GM21825 (cell line): ENCODE data around the gene NLGN1.

Experiments used
- ATAC-seq: cut with Tn5 transposase; IDR thresholded peaks from one replicate; pipeline ENCODE4 v1.9.1; 2021; ENCODE audit warnings: mild to moderate bottlenecking, moderate library complexity; ENCODE audit not compliant: unreplicated experiment

Gene NLGN1

GRCh38 chr3:173750095-173750494, 352.6 kb downstream of the NLGN1 start:
- no peak for ATAC-seq

- ATAC-seq, result no peak
Measured at GRCh38 chr3:173750591-173750990, 353.0 kb downstream of the NLGN1 start.

GRCh38 chr3:173753593-173753992, 356.0 kb downstream of the NLGN1 start:
- ATAC-seq, result no peak

DNA sequence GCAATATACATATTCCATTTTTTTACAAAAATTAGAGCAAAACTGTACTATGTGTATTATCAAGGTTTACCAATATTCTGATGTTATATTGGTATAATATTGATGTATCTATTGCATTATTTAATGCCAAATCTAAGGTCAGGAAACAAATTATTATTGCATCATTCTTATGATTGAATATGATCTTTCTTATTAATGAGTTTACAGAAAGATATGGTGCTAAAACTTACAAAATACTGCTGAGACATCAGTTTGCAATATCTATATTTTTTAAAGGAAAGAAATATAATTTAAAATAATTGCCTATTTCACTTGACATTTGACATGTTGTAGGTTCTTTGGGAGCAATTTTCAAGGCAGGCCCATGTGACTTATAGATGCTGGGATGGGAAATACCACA, 357.6 kb downstream of the NLGN1 start:
- ATAC-seq, result no peak

- ATAC-seq, result no peak
Measured at GRCh38 chr3:173761161-173761560, 363.6 kb downstream of the NLGN1 start.

DNA sequence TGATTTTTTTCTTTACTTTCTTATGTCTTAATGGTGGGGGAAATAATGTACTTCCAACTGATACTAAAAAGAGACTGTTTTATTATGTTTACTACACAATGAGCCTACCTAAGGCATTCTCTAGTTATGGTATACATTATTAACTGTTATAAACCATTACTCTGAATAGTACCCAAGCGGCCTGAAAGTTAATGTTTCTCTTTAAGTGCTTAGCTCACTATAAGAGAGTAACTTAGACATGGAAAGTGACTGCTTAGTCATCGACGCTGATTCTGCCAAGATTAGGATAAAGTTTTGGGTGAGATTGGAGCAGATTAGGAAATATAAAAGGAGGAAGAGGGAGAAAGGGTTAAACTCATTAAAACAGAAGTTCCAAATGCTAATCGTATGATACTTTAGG, 365.0 kb downstream of the NLGN1 start:
- ATAC-seq, result no peak

DNA sequence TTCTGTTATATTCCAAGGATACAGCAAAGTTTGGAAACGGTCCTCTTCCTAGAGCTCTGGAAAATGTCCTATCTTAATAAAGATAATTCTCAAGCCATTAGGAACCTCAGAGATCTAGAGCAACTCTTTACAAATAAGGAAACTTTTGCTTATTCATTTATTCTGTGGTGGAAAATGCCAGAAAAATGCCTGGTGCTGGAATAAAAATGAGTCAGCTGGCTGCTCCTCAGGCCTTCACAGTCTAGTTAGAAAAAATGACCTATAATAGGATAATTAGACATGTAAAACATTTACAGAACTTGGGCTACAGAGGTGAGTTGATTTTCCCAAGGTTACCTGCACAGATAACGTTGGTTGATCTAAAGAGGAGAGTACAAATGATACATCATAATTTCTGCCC, 372.5 kb downstream of the NLGN1 start:
- ATAC-seq, result no peak

GRCh38 chr3:173770796-173771573, 373.4 kb downstream of the NLGN1 start:
- no peak for ATAC-seq

GRCh38 chr3:173773800-173774199, 376.3 kb downstream of the NLGN1 start:
- ATAC-seq, result no peak

DNA sequence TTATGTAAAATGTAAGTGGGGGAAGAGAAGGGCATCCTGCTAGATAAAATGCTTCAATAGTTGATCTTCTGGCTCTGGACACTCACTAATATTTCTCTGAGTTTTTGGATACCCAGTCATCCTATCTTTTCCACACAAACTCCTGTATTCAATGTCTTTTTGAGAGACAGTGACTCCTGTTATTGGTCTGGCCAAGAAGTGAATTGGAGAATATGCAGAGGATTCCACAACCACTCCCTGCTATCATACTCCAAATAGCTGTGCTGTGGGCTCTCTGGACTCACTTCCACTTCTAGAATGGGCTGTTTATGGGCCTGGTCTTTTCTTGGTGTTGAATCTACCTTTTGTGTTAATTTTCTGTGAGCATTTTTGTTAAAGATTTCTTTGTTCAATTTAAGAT, 376.8 kb downstream of the NLGN1 start:
- no peak for ATAC-seq

- ATAC-seq, result no peak
Measured at GRCh38 chr3:173778251-173778650, 380.7 kb downstream of the NLGN1 start.

- ATAC-seq, result no peak
Measured at GRCh38 chr3:173780067-173780466, 382.5 kb downstream of the NLGN1 start.

DNA sequence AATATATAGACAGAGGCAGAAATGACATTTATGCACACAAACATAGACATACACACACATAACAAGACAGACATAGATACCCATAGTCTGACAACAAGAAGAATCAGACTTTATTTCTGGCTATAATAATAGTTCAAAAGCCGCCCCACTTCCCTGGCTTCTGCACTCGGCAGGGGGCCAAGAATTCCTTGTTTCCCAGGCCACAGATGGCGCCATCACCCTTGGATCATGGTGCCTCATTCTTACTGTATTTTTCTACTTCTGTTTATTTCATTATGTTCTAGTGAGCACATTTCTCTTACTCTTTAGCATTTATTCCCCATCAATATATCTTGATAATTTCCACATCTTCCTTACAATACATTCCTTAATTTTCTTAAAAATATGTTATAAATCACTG, 387.5 kb downstream of the NLGN1 start:
- ATAC-seq, result no peak

GRCh38 chr3:173789530-173790162, 392.1 kb downstream of the NLGN1 start:
- ATAC-seq, result no peak

GRCh38 chr3:173793963-173794362, 396.4 kb downstream of the NLGN1 start:
- ATAC-seq, result no peak

DNA sequence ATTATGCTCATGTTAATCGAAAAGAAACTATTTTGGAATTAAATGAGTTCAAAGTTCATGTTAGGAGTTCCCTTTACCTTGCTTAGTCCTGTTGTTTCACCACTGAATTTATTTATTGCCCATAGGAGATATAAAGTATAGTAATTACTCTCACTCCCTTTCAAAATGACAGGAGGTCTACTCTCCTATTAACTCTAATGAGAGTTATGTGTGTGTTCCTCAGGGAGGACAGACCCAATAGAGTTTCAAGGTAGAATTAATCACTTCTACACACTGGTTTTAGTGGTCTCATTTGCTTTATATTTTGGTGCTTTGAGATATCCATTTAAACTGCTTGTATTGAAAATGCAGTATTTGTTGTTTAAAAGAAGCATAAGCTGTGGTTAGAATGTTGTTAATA, 398.9 kb downstream of the NLGN1 start:
- no peak for ATAC-seq

DNA sequence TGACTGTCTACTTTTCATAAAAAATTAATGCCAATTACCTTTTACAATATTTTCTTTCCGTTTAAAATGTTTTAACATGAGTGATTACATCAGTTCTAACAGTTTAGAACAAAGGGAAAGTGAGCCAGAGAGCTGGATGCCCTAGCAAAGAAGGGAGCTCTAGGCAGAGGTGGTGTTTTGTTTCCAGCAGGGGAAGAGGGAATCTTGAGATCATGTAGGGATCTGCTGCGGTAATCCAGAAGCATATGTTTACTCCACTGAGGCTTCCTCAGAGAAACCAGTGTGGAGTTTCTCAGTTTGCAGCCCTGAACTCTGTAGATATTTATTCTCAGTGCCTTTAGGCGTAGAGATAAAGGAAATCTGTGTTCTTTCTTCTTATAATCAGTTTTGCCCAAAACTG, 399.3 kb downstream of the NLGN1 start:
- ATAC-seq, result no peak

- ATAC-seq, result no peak
Measured at GRCh38 chr3:173799060-173799816, 401.7 kb downstream of the NLGN1 start.

GRCh38 chr3:173800154-173800553, 402.6 kb downstream of the NLGN1 start:
- ATAC-seq, result no peak

DNA sequence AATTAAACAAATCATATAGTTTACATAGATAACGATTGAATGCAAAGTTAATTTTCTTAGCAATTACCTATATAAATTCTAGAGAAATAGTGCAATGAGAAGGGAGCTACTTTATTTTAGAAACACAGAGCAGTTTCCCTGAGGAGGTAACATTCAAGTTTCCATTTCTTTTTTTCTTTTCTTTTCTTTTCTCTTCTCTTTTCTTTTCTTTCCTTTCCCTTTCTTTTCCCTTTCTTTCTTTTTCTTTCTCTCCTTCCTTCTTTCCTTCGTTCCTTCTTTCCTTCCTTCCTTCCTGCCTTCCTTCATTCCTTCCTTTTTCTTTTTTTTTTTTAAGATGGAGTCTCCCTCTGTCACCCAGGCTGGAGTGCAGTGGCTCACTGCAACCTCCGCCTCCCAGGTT, 417.3 kb downstream of the NLGN1 start:
- no peak for ATAC-seq

DNA sequence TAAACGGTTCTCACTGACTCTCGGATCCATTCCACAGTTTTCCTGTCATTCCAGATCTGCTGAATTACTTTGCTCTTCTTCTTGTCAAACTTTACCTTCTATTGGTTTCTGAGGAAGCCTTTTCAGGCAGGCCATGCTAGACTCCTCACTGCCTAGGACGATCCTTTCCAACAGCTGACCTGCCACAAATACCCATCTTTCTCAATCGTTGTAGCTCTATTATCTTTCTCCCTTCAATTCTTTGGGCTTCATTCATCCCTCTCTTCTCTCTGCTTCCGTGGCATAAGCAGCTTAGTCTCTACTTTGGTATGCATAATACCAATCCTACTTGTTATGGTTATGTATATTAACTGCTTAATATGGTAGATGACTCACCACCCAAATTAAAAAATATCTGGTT, 421.8 kb downstream of the NLGN1 start:
- no peak for ATAC-seq

- no peak for ATAC-seq
Measured at GRCh38 chr3:173823911-173824460, 426.4 kb downstream of the NLGN1 start.
